Fibroblast of skin of right quadriceps (primary cell): ENCODE results near the gene SKI.
"Not testable (repeated sequence)": the region's sequence is repeated elsewhere in the genome, so short reads cannot be mapped to it uniquely, and the experiment has no call there.

Experiments
- DNase-seq: peaks from one replicate; pipeline ENCODE4 v3.0.0-alpha.2; 2013

SKI gene

DNA sequence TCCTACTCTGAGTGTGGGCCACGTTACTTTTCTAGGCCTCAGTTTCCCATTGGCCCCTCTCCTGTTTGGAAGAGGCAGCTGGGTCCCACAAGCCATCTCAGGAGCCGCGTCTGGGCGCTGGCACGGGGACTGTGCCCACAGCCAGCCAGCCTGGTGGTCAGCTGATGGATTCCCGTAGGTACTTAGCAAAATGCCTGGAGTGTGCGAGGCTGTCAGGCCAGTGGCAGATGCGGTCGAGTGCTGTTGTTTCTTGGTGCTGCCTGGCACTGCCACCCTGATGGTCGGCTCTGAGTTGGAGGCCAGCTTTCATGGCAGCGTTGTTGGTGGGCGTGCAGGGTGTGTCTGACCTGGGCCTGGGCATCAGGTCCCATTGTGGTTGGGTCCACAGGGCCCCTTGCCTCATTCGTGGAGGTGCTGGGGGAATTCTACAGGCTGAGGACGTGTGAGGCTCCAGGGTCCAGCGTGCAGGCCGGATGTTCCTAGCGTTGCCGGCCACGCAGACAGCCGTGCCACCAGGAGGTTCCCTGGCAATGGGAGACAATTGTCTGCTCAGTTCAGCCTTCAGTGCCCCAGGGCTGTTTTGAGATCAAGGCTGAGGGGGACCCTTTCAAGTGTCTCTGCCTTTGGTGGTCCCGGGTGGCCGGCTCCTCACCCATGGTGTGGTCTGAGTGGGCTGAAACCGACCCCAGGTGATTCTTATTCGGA lies 20.9 kb downstream of the SKI start:
- no peak for DNase-seq

DNA sequence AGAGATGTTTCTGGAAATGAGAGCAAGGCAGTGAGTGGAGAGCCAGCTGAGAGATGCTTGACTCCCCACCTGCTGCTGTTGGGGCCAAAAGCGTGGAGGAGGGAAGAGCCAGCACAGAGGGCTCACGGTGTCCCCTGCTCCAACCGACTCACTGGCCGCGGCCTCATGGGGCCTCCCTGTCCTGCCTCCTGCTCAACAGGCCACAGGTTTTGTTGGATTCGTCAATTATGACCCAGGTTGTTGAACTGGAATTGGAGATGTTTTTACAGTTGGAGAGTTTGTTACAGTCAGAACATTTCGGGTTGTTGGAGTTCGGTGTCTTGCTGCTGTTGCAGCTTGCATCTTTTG lies 21.4 kb downstream of the SKI start:
- DNase-seq = no peak

DNA sequence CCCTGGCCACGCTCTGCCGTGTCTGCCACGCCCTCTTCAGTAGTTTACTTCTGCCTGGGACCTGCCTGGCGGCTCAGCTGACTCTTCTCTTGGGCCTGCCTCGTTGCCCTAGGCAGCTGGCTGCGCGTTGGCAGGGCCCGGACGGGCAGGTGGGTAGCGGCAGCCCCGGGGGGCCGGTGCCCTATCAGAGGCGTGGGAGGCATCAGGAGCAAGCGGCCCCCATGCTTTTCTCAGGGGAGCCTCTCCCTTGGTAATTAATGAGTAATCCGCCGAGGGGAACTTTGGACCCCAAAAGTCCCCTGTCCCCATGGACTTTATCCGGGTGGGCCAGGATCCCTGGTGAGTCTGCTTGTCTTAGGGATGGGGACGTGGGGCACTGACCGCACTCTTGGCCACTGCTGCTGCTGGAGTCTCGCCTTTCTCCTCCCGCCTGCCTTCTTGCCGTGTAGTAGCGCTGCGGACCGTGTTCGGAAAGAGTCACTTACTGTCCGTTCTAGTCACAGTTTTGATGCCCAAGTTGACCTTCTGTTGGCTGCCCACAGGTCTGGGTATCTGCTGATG lies 22.7 kb downstream of the SKI start:
- no peak for DNase-seq

DNA sequence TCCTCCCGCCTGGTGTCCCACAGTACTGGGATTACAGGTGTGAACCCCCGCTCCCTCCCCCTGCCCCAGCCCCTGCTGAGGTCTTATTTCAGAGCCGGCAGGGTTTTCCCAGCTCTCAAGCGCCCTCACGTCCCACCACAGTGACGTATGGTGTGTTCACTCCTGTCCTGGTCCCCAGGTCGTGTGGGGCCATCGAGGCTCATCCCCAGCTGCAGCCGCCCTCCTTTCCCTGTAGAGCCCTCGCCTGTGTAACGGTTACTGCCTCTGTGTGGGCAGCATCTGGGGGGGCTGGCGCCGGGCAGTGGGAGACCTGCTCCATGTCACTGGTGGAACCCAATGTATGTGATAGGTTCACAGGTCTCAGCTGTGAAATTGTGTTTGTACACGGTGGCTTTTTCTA lies 23.2 kb downstream of the SKI start:
- no peak for DNase-seq

DNA sequence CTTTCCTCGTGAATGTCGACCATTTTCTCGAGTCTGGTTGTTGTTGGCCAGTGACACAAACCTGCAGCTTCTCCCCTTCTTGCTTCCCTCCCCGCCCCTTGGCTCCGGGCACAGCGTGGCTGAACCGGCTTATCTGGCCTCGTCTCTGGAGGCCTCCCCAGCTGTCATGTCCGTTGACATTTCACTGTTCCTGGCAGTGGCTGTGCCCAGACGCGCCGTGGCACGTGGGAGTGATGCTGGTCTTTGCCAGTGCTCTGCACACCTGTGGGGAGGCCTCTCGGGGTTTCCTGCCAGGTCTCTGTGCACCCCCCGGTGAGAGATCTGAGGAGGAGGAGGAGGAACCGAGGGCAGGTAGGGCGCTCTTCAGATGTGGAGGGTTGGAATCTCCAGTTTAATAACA lies 23.7 kb downstream of the SKI start:
- DNase-seq = no peak

DNA sequence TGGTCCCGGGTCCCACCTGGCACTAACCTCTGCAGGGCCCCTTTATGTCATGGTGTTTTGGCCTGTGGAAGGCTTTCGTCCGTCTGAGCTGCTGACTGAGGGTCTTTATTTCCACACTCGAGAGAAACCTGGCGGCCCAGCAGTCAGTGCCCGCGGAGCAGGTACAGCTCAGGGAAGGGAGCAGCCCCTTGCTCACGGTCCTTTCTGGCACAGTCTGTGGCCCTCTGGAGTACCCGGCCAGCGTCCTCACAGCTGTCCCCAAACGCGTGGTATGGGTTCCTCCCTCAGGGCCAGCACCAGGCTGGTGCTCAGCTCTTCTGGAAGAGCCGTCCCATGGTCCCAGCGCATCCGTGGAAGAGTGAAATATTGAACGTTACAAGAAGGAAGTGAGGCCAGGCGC lies 24.3 kb downstream of the SKI start:
- no peak for DNase-seq

DNA sequence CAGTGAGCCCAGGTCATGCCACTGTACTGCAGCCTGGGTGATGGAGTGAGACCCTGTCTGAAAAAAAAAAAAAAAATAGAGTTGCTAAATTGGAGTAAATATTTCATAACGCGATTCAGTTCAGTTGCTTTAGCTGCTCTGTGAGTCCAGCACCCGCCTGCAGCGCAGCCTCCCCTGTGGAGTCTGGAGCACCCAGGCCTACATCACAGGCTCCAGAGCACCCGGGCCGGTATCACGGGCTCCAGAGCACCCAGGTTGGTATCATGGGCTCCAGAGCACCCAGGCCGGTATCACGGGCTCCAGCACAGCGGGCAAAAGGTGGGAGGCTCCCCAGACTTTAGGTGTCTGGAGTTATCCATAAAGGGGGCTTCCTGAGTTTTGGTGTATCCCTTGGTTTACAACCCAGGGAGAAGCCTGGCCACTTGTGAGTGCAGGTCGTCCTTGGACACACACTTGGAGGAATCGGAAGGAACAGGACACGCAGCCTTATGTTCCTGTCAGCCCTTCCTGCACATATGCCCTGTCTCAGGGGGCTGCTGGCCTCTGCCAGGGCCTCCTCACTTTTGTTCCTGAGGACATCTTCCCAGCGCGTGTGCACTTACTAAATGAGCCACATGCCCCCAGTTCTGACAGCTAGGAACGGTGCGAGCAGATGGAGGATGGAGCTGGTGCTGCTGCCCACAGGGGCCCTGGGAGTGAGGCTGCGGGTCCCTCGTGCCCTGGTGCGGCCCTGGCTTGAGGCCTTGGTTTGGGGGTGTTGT lies 25.1 kb downstream of the SKI start:
- no peak for DNase-seq

DNA sequence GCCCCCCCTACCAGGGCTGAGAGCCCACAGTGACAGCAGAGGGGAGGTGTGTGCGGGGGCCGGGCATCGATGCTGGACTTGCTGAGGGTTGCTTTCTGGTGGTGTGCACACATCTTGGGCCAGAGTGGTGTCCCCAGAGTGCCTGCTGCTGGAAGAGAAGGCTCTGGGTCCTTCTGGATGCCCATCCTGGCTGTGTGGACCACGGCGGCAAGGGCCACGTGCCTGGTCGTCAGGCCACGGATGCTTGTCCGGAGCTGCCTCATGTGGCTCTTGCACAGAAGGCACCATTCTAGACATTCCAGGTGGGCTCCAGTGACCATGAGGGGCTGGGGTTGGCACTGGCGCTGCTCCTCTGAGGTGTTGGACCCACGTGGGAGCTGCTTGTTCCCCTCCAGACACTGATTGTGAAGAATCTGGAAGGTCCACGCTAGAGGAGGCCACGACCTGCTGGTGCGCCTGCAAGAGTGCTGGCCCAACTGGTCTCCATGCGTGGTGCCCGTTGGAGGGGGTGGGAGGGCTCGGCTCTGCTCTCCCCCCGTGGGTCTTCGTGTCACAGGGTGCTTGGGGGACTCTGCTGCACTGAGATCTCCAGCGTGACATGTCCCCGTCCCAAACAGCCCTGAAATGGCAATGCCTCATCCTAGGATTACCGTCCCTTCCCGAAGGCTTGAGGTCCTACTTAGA lies 25.8 kb downstream of the SKI start:
- DNase-seq = no peak

DNA sequence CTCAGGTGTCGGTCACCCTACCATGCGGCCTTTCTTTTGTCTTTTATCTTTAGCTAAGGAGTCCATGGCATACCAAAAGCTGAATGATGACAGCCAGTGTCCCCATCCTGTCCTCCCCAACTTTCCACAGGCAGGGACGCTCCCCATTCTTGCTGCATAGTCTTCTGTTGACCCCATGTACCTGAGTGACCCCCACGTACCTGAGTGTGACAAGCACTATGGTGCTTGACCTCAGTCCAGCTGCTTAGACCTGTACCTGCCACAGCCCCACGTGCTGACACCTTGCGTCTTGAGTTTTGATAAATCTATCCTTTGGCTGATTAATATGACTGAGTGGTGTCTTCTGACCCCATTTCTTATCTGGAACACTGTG lies 26.9 kb downstream of the SKI start:
- DNase-seq = no peak

DNA sequence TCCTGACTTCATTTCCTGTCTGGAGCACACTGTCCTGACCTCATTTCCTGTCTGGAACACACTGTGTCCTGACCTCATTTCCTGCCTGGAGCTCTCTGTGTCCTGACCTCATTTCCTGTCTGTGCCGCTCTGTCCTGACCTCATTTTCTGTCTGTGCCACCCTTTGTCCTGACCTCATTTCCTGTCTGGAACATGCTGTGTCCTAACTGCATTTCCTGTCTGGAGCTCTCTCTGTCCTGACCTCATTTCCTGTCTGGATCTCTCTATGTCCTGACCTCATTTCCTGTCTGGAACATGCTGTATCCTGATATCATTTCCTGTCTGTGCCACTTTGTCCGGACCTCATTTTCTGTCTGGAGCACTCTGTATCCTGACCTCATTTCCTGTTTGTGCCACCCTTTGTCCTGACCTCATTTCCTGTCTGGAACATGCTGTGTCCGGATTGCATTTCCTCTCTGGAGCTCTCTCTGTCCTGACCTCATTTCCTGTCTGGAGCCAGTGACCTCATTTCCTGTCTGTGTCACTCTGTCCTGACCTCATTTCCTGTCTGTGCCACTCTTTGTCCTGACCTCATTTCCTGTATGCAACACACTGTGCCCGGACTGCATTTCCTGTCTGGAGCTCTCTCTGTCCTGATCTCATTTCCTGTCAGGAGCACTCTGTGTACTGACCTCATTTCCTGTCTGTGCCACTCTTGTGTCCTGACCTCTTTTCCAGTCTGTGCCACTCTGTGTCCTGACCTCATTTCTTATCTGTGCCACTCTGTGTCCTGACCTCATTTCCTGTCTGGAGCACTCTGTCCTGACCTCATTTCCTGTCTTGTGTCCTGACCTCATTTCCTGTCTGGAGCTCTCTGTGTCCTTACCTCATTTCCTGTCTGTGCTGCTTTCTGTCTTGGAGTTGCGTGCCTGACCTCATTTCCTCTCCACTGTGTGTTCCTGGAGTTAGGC lies 27.6 kb downstream of the SKI start:
- DNase-seq = peak; percentile 72

DNA sequence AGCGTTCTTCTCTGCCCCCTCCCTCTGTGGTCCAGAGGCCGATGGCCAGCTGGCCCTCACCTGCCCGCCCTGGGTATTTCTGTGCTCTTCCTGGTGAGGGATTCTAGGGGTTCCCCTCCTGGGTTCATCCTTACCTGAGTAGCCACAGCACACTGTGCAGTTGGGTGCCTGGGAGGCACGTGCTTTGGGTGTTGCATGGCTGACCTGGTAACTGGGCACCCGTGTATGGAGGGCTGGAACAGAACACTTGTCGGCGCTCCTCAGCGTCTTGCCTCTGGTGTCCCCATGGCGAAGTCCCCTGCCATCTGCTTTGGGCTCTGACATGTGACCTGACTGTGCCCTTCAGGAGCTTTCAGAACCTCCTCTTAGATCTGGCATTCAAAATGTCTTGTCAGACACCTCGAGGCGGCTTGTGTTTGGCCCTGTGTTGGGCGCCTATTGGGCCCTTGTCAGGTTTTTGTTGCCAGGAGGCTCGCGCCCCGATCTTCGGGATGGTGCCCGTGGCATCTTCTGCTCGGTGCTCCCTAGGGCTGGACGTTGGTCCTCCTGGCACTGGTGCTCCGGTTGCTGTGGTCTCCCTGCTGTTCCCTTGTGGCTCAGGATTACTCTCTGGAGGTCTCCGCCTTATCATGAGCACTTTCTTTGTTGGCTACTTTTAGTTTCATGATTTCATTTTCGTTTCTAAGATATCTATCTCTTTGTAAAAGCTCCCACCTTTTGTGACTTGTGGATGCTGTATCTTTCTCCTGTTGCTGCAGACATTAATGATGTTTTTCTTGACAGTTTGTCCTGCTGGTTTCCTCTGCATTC lies 28.5 kb downstream of the SKI start:
- DNase-seq = no peak

DNA sequence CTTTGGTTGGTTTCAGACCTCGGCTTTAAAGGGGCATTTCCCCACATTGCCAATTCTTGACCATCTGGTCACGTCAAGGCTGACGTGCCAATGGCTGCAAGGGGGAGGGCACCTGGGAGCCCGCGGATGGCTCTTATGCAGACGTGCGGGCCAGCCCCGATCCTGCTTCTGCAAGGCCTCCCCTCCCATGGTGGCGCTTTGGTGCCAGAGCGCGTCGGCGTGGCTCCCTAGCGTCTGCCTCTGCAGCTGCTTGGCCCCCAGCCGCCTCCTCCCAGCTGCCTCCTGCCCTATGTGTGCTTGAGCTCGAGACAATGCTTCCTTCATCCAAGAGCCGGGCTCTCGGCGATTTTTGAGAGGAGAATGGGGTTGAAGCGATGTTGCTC lies 29.1 kb downstream of the SKI start:
- no peak for DNase-seq

DNA sequence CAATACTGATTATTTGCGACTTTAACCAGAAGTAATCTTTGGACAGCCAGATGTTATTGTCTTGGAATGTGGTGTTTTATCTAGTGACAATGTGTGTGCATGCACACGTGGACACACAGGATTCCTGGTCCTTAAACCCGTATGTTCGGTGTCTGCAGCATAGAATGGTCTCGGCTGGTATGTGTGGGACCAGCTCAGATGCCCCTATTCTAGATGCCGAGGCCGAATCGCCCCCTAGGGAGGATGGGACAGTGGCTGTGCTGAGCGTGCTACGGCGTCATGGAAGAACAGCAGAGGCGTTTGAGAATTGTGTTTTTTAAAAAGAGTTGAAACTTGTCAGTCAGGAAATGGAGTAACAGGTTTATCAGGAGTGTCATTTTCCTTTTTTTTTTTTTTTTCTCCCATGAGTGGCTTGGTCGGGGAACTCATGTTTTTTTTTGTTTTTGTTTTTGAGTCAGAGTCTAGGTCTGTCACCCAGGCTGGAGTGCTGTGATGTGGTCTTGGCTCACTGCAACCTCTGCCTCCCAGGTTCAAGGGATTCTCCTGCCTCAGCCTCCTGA lies 30.1 kb downstream of the SKI start:
- DNase-seq = no peak

DNA sequence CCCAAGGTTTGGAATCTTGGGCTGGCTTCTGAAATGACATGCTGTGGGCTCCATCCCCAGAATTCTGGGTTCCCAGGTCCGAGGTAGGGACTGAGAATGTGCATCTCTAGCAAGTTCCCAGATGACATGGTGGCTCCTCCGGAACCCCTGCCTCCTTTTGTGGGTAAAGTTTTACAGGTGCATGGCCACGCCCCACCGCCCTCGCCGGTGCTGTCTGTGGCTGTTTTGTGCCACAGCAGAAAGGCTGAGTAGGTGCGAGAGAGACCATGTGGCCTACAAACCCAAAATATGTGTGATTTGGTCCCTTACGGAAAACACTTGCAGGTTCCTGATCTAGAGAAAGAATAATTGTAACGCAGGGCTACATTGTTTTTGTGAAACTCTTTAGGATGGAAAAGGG lies 30.9 kb downstream of the SKI start:
- no peak for DNase-seq

DNA sequence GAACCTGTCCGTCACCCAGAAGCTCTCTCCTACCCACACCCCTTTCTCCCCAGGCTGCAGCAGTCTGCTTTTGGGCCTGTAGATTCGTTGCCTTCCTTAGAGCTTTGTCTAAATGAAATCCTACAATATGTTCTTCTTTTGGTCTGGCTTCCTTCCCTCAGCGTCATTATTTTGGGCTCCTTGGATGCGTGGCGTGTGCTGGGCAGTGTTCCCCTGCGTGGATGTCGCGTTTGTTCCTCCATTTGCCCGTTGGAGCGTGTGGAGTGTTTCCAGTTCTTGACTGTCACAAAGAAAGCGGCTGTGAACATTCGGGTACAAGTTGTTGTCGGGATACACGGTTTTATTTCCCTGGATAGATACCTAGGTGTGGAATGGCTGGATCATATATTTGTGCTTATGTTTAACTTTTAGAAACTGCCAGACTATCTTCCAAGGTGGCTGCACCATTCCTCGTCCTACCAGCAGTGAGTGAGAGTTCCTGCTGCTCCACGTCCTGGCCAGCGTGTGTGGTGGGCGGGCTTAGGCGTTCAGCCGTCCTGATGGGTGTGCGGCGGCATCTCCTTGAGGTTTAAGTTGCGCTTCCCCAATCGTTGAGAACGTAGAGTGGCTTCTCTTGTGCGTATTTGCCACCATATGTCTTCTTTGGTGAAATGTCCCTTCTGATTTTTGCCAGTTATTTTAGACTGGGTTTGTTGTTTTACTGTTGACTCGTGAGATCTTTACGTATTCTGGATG lies 31.7 kb downstream of the SKI start:
- no peak for DNase-seq

DNA sequence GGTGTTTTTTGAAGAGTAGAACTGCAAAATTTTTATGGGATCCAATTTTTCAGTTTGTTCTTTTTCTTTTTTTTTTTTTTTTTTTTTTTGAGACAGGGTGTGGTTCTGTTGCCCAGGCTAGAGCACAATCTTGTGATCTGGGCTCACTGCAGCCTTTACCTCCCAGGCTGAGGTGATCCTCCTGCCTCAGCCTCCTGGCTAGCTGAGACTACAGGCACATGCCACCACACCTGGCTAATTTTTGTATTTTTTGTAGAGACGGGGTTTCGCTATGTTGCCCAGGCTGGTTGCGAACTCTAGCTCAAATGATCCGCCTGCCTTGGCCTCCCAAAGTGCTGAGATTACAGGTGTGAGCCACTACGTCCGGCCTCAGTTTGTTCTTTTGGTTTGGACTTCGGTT lies 32.4 kb downstream of the SKI start:
- not testable (repeated sequence) for DNase-seq

DNA sequence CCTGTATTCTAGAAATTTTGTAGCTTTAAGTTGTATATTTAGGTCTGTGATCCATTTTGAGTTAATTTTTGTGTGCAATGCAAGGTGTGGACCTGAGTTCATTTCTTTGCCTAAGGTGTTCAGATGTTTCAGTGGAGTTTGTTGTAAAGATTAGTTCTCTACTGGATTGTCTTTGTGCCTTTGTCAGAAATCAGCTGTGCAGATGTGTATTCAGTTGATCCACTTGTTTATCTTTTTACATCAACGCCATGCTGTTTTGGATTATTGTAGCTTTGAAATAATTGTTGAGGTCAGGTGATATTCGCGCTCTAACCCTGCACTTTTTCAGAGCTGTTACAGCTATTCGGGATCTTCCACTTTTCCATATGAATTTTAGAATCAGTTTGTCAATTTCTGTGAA lies 32.8 kb downstream of the SKI start:
- no peak for DNase-seq

DNA sequence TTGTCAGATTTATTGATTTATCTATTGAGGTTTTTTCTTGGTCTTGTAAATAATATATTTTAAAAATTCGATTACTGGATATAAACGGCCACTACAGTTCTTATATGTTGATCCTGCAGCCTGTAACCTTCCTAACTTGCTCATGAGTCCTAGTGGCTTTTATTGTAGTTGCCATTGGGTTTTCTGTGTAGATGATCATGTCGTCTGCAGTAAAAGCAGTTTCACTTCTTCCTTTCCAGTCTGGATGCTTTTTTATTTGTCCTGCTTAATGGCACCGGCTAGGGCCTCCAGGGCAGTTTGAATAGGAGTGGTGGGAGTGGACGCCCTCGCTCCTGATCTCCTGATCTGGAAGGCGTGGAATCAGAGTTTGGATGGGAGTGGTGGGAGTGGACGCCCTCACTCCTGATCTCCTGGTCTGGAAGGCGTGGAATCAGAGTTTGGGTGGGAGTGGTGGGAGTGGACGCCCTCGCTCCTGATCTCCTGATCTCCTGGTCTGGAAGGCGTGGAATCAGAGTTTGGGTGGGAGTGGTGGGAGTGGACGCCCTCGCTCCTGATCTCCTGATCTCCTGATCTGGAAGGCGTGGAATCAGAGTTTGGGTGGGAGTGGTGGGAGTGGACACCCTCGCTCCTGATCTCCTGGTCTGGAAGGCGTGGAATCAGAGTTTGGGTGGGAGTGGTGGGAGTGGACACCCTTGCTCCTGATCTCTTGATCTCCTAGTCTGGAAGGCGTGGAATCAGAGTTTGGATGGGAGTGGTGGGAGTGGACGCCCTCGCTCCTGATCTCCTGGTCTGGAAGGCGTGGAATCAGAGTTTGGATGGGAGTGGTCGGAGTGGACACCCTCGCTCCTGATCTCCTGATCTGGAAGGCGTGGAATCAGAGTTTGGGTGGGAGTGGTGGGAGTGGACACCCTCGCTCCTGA lies 33.6 kb downstream of the SKI start:
- not testable (repeated sequence) for DNase-seq

DNA sequence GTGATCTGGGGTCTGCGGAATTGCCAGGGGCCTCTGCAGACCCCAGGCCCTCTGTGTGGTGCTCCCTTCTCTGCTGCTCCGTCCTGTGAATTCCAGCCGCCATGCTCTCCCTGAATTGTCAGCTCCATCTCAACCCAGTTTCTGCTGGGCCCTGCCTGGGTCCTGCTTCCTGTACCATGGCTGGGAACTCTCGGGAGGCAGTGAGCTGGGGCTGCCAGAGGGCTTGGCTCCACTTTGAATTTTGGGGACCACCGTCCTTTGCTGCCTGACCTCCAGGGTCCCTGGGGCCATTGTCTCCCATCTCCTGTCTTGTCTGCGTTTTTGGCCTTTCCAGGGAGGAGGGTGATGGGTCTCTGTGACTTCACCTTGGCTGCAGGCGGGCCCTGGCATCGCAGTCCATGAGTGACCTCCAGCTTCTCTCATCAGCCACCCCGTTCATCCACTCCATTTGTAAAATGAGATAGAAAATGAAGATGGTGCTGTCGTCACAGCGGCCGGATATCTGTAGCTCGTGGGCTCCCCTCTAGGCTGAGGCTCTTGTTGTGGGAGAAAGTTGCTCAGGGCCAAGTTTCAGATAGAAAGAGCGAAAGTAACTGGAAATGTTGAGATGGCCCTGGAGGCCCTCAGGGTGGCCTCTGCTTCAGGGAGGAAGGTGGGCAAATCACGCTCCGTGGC lies 38.3 kb downstream of the SKI start:
- DNase-seq = no peak
